Activated CD4-positive, CD25-positive, alpha-beta regulatory T cell treated with anti-CD3 and anti-CD28 coated beads, Interleukin-2, amount 50 U/mL, for 72 hours (primary cell): ENCODE measurements around the gene PLXNA4.

Experiments used
- DNase-seq: peaks from one replicate; pipeline ENCODE4 v3.0.0; 2021

Gene PLXNA4

DNA sequence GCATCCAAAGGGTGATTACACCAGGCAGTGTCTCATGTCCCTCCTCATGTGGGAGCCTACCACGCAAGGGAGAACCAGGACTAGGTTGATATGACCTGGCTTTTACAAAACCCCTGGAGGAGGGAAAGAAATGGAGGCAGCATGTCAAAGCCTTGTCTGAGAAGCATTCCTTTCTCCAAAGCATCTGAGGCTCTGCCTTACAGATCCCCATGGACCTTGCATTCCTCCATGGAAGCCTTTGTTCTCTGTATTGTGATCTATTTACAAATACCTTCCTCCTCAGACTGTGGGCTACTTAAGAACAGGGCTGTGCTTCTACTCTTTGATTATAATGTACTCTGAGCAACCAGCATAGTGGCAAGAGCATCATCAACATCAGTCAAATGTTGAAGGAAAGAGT lies 197.0 kb downstream of the PLXNA4 start:
- no peak for DNase-seq

DNA sequence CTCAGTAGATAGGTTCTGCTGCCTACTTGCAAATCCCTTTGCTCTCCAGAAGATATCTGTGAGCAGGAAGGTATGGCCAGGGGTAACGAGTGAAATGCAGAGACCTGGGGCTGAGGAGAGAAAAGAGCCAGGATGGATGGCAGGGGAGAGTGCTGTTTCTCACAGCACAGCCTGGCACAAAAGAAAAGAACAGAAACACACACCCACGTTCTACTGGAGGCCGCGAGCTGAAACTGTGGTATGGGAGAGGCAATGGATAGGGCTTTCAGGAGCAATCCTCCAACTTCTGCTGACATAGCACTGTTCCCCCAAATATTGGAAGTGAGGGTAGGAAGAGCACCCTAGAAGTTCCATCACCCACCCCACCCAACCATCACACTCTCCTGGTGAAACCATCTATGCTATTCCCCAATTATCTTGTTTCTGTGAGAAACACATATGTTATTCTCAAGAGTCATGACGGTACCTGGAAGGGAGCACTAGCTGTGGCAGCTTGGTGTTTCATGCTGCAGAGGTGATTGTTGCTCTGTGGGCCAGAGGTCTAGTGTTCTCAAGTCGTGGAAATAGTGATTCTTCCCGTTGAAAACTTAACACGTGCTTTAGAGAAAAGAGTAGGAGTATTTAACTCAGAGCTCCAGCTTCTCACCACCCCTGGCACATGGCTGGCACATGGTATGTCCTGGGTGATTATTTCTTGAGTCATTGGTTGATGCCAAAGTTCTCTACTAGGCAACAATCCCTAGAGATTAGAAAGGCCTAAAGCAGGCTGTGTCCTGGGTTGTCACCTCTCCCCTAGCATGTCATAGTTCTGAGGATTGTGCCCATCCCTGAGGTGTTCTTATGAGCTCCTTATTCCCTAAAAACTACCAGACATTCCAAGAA lies 198.3 kb downstream of the PLXNA4 start:
- no peak for DNase-seq

- DNase-seq: no peak
Measured at GRCh38 chr7:132377015-132377414, 199.3 kb downstream of the PLXNA4 start.

DNA sequence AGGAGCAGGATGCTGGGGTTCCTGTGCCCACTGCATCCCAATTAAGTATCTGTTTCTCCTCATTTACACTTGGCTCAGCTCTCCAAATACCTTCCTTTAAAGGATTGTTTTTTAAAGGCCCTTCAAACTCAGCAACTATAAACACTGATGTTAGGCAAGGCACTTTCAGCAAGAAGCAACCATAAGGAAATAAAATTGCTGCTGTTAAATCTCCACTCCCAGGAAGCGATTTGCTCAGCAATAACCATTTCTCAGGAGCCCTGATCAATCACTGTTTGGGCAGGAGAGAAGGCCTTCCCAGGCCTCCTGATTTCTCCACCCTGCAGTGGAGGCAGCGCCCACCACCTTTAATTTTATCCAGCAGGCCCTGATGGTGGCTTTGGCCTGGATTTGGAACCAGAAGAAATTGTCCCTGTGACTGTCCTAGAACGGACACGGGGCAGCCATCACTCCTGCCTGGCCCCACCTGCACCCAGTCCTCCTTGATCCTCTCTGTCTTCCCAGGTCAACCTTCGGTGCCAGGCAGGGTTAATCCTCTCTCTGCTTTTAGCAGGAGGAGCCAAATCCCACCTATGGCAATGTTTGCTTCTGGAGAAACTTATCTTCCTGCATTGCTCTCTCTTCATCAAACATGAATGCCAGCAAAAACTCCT lies 199.8 kb downstream of the PLXNA4 start:
- no peak for DNase-seq

GRCh38 chr7:132373879-132374278 lies 202.4 kb downstream of the PLXNA4 start:
- DNase-seq: no peak

DNA sequence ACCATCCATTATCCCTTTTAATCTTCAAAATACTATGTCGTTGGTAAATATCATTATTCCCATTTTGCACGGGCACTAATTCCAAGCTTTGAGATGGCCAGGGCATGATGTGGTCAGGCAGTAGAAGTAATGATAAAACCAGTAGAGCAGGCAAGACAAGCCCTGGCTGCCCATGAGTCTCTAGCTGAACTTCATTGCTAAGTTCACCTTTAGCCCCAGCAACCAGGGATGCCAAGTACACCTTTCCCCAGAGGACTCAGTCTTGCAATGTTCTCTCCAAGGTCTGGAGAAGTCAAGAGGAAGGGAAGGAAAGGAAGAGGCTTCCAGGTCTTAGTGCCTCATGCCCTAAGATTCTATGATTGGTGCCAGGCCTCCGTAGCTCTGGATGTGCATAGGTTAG lies 203.2 kb downstream of the PLXNA4 start:
- DNase-seq: no peak

DNA sequence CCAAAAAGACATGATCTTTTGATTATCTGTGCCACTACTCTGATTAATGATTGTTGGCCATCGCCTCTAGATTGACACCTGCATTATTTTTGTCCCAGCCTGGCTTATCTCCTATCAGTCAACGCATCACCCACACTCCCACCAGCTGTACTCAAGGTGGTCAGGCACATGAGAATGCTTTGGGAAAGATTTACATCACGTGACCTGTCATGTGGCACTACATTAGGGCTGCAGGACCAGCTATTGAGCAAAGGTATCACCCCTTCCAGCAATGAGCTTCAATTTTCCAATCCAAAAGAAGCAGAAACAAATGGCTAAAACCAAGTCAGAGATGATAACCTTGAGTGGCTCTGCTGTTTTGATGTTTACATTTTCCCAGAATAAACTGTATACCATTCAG lies 204.3 kb downstream of the PLXNA4 start:
- DNase-seq: no peak

GRCh38 chr7:132368246-132368900 lies 207.9 kb downstream of the PLXNA4 start:
- DNase-seq: no peak

DNA sequence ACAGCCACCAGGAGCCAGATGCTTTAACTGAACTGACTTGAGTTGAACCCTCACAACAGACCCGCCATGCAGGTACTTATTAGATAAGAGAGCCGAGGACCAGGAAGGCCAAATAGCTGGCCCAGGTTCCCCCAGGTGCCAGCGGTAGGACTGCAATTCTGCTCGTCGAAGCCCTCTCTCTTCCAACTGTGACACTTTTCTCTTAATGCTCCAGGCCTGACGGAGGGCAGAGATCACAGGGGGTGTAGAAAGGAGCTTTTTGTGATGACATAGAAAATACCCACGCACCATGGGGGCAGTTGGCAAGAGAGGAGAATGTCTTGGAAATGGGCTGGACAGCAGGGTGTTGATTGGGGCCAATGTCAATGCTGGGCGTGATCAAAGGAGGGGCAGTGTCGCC lies 208.5 kb downstream of the PLXNA4 start:
- no peak for DNase-seq

DNA sequence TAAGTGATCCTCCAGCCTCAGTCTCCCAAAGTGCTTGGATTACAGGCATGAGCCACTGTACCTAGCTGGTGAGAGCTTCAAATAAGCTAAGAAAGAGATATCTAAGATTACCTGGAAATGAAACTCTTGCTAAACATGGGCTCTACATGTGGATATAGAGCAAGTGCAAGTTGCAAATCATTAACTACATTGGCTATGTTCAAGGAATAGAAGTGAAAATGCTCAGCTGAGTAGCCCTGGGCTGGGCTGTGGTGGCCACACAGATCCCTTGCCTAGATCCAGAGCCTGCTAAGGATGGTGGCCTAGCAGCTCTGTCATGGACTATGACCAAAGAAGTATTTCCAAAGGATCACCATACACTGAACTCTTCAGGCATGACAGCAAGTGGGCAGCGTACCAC lies 209.3 kb downstream of the PLXNA4 start:
- no peak for DNase-seq

- no peak for DNase-seq
Measured at GRCh38 chr7:132364226-132364625, 212.0 kb downstream of the PLXNA4 start.

DNA sequence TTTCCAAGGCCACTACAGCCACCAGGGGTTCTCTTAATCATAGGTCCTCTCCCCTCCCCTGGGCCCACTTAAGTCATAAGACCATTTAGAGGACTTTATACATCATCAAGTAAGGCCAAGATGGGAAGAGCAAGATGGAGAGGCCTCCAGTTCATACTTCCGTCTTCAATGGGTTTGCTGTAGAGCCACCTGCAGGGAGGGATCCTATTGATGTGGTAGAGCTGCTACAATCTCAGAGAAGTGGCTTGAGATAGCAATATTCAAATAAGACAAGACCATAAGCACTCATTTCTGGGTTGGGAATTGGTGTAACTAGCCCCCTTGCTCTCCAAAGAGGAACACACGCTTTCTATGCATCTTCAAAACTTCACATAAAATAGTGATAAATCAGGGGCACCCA lies 214.2 kb downstream of the PLXNA4 start:
- no peak for DNase-seq

DNA sequence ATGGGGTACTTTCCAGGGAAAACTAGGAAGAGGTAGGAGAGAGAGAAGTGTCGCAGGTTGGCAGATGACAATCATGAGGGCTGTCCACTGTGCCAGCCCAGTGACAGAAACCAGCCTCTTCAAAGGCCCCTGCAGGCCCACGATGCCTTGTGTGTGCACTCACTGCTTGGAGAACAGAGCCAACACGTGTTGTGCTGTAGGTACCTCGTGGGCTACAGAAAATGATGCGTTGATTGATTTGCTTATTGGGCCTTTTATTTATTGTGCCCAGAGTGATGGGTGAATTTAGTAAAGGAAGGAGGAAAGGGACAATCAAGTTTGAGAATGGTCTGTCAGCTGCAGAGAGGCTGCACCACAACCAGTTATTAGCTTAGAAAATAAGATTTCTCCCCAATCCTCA lies 215.1 kb downstream of the PLXNA4 start:
- DNase-seq: no peak

- DNase-seq: no peak
Measured at GRCh38 chr7:132359743-132360142, 216.5 kb downstream of the PLXNA4 start.

DNA sequence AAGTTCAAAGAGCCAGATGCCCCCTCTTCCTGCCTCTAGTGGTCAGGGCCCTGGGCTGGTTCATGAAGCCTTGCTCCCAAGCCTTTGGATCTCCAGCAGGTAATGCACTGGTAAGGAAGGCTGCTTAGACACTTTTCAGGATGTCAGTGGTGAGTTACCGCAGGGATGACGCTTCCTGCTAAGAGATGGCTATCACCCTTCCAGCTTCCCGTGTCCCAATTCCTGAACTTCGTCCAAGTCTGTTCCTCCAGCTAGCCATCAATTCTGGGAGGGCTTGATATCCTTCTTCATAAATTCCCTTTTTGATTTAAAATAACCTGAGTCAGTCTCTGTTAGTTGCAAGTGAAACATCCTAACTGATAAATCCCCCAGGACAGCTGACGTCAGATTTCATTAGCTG lies 221.2 kb downstream of the PLXNA4 start:
- no peak for DNase-seq

DNA sequence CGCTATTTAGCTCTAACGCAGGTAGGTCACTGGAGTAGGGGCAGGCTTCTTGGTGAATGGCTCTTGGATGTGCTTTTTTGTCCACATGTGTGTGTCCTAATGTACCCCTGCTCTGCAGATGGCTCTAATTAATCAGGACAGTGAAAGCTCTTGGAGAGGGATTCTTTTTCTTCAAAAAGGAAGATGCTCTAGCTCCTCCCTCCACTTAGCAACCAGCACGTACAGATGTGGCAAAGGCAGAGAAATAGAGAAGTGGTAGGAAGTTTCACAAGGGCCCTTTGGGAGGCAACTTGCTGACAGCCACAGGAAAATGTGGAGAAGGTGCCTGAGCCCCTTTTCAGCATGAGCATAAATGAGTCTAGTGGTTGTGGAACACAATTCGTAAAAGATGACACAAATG lies 221.7 kb downstream of the PLXNA4 start:
- no peak for DNase-seq

DNA sequence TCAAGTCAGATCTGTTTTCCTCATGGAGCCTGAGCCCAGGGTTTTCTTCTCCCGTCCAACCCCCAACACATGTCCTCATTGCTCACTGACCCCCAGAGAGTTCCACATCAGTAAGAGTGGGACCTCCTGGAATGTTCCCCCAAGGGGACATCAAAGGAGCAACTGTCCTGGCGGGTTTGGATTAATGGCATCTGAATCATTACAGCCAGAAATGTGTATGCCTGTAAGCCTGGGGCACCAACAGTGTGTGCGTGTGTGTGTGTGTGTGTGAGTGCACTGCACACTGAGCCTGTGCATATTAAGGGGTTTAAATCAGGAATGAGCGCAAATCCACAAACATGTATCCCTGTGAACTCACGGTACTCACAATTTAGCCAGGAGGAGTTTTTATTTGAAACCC lies 222.3 kb downstream of the PLXNA4 start:
- DNase-seq: no peak

DNA sequence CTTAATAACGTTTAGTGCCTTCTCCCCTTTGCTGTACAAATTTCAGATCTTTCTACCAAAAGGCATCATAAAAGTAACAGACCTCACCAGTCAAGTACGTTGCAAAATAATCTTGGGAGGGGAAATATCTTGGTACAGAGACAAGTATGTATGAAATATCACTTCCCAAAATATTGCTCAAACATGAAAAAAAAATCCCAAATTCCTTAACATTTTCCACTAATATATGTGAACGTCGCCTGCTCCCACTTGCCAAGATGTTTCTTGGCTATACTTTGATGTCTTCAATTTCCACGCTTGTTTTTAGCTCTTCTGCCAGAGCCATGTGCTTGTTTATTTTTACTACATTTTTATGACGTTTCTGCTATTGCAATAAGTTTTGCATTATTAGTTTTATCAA lies 223.5 kb downstream of the PLXNA4 start:
- no peak for DNase-seq

DNA sequence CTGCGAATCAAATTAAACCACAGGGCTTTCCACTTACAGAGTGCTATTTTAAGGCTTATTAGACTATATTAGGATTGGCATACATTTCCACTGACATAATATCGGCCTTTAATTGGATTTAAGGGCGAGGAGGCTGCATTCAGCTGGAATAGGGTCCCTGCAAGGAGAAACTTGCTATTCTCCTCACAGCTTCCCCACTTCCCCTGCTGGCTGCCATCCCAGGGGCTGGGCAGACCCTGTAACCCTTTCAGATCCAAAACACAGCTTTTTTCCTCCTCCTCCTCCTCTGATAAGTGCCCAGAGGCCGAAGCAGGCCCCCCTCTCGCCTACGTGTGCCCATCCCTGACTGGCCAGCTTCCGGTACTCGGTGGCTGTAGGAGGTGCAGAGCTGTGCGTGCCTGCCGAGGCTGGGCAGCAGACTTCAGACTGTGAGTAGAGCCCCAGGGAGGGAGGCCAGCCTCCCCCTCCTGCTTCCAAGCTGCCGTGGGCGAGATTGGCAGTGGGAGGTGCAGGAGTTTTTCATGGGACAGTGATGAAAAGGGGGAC lies 224.2 kb downstream of the PLXNA4 start:
- no peak for DNase-seq

DNA sequence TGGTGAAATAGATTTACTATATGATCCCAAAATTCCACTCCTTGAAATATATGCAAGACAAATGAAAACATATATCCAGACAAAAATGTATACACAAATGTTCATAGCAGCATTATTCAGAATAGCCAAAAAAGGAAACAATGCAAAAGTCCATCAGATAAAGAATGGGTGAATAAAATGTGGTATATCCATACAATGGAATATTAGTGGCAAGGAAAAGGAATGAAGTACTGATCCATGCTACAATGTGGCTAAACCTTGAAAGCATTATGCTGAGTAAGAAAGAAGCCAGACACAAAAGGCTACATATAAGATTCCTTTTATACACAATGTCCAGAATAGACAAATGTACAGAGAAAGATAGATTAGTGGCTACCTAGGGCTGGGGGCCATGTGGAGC lies 225.5 kb downstream of the PLXNA4 start:
- DNase-seq: no peak

GRCh38 chr7:132349075-132349474 lies 227.2 kb downstream of the PLXNA4 start:
- no peak for DNase-seq

GRCh38 chr7:132348341-132348740 lies 227.9 kb downstream of the PLXNA4 start:
- no peak for DNase-seq

GRCh38 chr7:132347858-132348257 lies 228.4 kb downstream of the PLXNA4 start:
- no peak for DNase-seq

DNA sequence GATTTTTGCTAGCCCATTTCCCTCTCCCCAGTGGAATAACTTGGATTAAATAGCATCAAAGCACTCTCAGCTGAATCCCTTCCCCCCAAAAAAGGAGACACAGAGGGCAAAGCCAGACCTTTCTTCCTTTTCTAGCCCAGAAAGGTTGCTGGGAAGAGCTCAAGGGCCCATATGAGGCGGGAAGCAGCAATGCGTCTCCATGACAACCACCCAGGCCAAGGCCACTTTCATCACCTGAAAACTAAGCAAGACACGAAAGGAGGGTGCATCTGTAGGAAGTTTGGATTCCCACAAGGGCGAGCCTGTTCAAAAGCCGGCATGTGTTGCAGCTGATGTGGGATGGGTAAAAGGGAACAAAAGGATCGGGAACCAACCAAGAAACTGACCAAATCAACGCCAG lies 229.1 kb downstream of the PLXNA4 start:
- no peak for DNase-seq
